HepG2 (cell line): ENCODE data around the gene FBXW12. TPM values are rescaled to one million over a fixed set of nuclear protein-coding genes. Genes with fewer than 3 reads are reported as not detected.

Experiments used
- ATAC-seq: fragments of 200-7000 bp; cut with Tn5 transposase; 3 replicates; pipeline ENCODE4 v1.9.1; 2020; ENCODE audit warnings: mild to moderate bottlenecking, moderate library complexity
- BruUV-seq: library from RNA; stranded (reverse); fragments of 400-500 nt; replicated peaks from 2 replicates; lab custom pipeline; 2021; lab: Mats Ljungman, UMichigan
- CTCF ChIA-PET: fragments of 300-600 bp; formaldehyde crosslinking; extraction: SDS; loops from one replicate; lab custom pipeline; 2021; ENCODE audit warnings: low total read pairs, inconsistent platforms, low intra/inter-chr PET ratio; lab: Yijun Ruan, JAX
- POLR2A ChIA-PET: fragments of 350-600 bp; sonication (Branson Sonifier 250); formaldehyde crosslinking; loops from one replicate; lab custom pipeline; 2020; ENCODE audit warnings: antibody characterized with exemption, inconsistent platforms; lab: Yijun Ruan, JAX
- DNase-seq: peaks from one replicate; pipeline ENCODE4 v3.0.0-alpha.2; 2015; ENCODE audit warnings: low spot score
- FAIRE-seq: peaks from 3 replicates; lab custom pipeline; 2011; peaks lifted over from hg19 to GRCh38; lab: Jason Lieb, UNC
- H2AFZ ChIP-seq: one replicate; pipeline ENCODE4 v1.6.1; 2011; ENCODE audit warnings: low read length, inconsistent platforms
- H3K27ac ChIP-seq: fragments of 300-600 bp; 3 replicates; pipeline ENCODE4 v1.8.0; 2011; ENCODE audit warnings: mixed run types, mild to moderate bottlenecking, mixed read lengths, low read length, inconsistent platforms; ENCODE audit not compliant: insufficient read depth; ENCODE audit errors: extremely low read length
- H3K27me3 ChIP-seq, 2 experiments: fragments of 200-600 bp in 1 of 2; 2 replicates in 1 of 2; 3 replicates in 1 of 2; pipeline versions ENCODE4 v1.6.0 to v1.8.0; 2011; ENCODE audit warnings: low read length in 2 of 2, mild to moderate bottlenecking in 2 of 2, moderate library complexity in 2 of 2, inconsistent platforms in 1 of 2; ENCODE audit not compliant: insufficient read depth in 2 of 2, control insufficient read depth in 1 of 2
- H3K36me3 ChIP-seq, 2 experiments: fragments of 200-600 bp in 1 of 2; replicated peaks in 1 of 2; 2 replicates in 1 of 2; 3 replicates in 1 of 2; pipeline versions ENCODE4 v1.5.1 to v1.8.0; 2011; ENCODE audit warnings: low read length in 2 of 2, inconsistent platforms in 1 of 2; ENCODE audit not compliant: insufficient read depth in 2 of 2, control insufficient read depth in 1 of 2
- H3K4me1 ChIP-seq: 2 replicates; pipeline ENCODE4 v1.5.1; 2012; ENCODE audit warnings: low read length, inconsistent platforms; ENCODE audit not compliant: insufficient read depth
- H3K4me2 ChIP-seq: 2 replicates; pipeline ENCODE4 v1.6.0; 2011; ENCODE audit warnings: low read depth, low read length, inconsistent platforms
- H3K4me3 ChIP-seq, 3 experiments: fragments of 200-600 bp in 1 of 3; sonication (generic), shearing (Covaris generic) in 1 of 3; replicated peaks in 1 of 3; 2 replicates each; pipeline ENCODE4 v1.5.1; 2011 to 2016; ENCODE audit warnings: low read length in 3 of 3, inconsistent platforms in 2 of 3, low read depth in 2 of 3, mild to moderate bottlenecking in 2 of 3, control low read depth in 1 of 3, mixed read lengths in 1 of 3; ENCODE audit not compliant: insufficient read depth in 1 of 3
- H3K79me2 ChIP-seq: one replicate; pipeline ENCODE4 v1.6.1; 2011; ENCODE audit warnings: low read length, inconsistent platforms; ENCODE audit not compliant: insufficient read depth
- H3K9ac ChIP-seq: 2 replicates; pipeline ENCODE4 v1.6.0; 2011; ENCODE audit warnings: mild to moderate bottlenecking, low read depth, low read length, inconsistent platforms; ENCODE audit not compliant: insufficient read depth
- H3K9me3 ChIP-seq: 2 replicates; pipeline ENCODE4 v1.5.1; 2012; ENCODE audit warnings: mild to moderate bottlenecking, low read length
- H4K20me1 ChIP-seq: 2 replicates; pipeline ENCODE4 v1.6.0; 2011; ENCODE audit warnings: inconsistent platforms, mild to moderate bottlenecking, low read length, moderate library complexity; ENCODE audit not compliant: insufficient read depth
- CHCHD3 ChIP-seq: sonication (generic); formaldehyde crosslinking; IDR thresholded peaks from 2 replicates; pipeline ENCODE4 v1.8.0; 2022; ENCODE audit warnings: mild to moderate bottlenecking, missing genetic modification reagents, moderate library complexity
- HMG20A ChIP-seq: IDR thresholded peaks from 2 replicates; pipeline ENCODE4 v1.6.1; 2016; ENCODE audit warnings: borderline replicate concordance
- NR3C1 ChIP-seq: sonication (generic); formaldehyde crosslinking; IDR thresholded peaks from 2 replicates; pipeline ENCODE4 v1.4.0; 2020; ENCODE audit warnings: missing genetic modification reagents
- PAX8 ChIP-seq: sonication (generic); formaldehyde crosslinking; IDR thresholded peaks from 2 replicates; pipeline ENCODE4 v1.8.0; 2022; ENCODE audit warnings: mild to moderate bottlenecking, missing genetic modification reagents, borderline replicate concordance
- ZFP82 ChIP-seq: sonication (generic); formaldehyde crosslinking; IDR thresholded peaks from 2 replicates; pipeline ENCODE4 v1.5.1; 2020; ENCODE audit warnings: mild to moderate bottlenecking, missing genetic modification reagents, borderline replicate concordance
- ZNF552 ChIP-seq: sonication (generic); formaldehyde crosslinking; IDR thresholded peaks from 2 replicates; pipeline ENCODE4 v1.9.0; 2022; ENCODE audit warnings: missing genetic modification reagents, mild to moderate bottlenecking, borderline replicate concordance
- ZNF766 ChIP-seq: sonication (generic); formaldehyde crosslinking; IDR thresholded peaks from 2 replicates; pipeline ENCODE4 v1.5.0; 2020; ENCODE audit warnings: missing genetic modification reagents, borderline replicate concordance
- ZNF781 ChIP-seq: sonication (generic); formaldehyde crosslinking; IDR thresholded peaks from 2 replicates; pipeline ENCODE4 v1.5.1; 2020; ENCODE audit warnings: borderline replicate concordance, mild to moderate bottlenecking, missing genetic modification reagents; ENCODE audit errors: not compliant biosample characterization
- ZSCAN29 ChIP-seq: sonication (generic); formaldehyde crosslinking; conservative IDR thresholded peaks from 2 replicates; pipeline ENCODE4 v1.4.0; 2020; ENCODE audit warnings: mild to moderate bottlenecking, missing genetic modification reagents
- WGBS: methylation state at CpG from one replicate; pipeline ENCODE4 v1.1.6; 2017; ENCODE audit warnings: low lambda C conversion rate; 5-methylcytosine and 5-hydroxymethylcytosine counted together
- in situ Hi-C: cut with HindIII; loops from 2 replicates; pipeline ENCODE4 v1.10.0; 2017; ENCODE audit warnings: low pct_unique_long_range_greater_than_20kb; ENCODE audit not compliant: extremely low pct_ligation_motif_present
- intact Hi-C: fragments of 100-400 bp; cut with micrococcal nuclease; formaldehyde crosslinking; loops from one replicate; pipeline ENCODE4 v1.10.0; 2022; ENCODE audit not compliant: unreplicated experiment
- polyA plus RNA-seq, 8 experiments: library from polyadenylated mRNA; depleted of rRNA in 3 of 8; stranded (reverse) in 7 of 8; unstranded in 1 of 8; fragments of >200 nt; fragmentation: Illumina TruSeq in 4 of 8; extraction: Trizol in 4 of 8; gene quantifications; 2 replicates each; pipeline versions ENCODE4 v1.2.1 to v1.2.3, GENCODE V29; 2011 to 2016; ENCODE audit warnings: low read depth in 4 of 8, missing spikeins in 1 of 8, mixed read lengths in 1 of 8; ENCODE audit not compliant: insufficient read depth in 1 of 8
- total RNA-seq, 5 experiments: library from RNA; depleted of rRNA; stranded (reverse); fragments of >200 nt; fragmentation: Illumina TruSeq; extraction: Trizol; gene quantifications; 2 replicates each; pipeline ENCODE4 v1.2.3, GENCODE V29; 2016; ENCODE audit warnings: low read depth in 1 of 5
- TF ChIP-seq, protein P1 (sequence below): sonication (generic); formaldehyde crosslinking; IDR thresholded peaks from 2 replicates; pipeline ENCODE4 v1.4.0; 2020; ENCODE audit warnings: missing genetic modification reagents
- TF ChIP-seq, protein P2 (sequence below): sonication (generic); formaldehyde crosslinking; IDR thresholded peaks from 2 replicates; pipeline ENCODE4 v1.4.0; 2020; ENCODE audit warnings: missing genetic modification reagents, mild to moderate bottlenecking, borderline replicate concordance
- TF ChIP-seq, protein P3 (sequence below): sonication (generic); formaldehyde crosslinking; IDR thresholded peaks from 2 replicates; pipeline ENCODE4 v1.4.0; 2020; ENCODE audit warnings: mild to moderate bottlenecking, missing genetic modification reagents

The FBXW12 gene
- total and polyA plus RNA-seq, 2 of the 13 experiments (the other 11 are each of a cell fraction or from before 2014, with no cell fraction given), result not detected

DNA sequence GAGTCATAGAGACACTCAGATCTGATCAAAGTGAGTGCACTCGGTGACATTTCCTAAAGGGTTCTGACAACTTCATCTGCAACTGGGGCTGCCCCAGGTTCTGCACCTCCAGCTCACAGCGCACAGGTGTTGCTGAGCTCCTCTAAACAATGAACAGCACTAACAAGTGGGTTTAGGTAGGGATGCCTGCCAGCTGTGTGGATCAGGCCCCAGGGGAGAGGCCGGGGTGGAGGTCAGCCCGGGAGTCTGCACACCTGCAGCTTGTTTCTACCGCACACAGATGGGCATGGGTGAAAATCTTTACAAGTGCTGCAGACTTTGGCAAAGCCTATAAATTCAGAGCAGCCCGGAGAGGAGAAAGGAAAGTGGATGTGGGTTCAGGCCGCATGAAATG, 355 bp downstream of the FBXW12 start:
- Histone ChIP-seq H3K4me3 (no peak overlapping the region), H4K20me1 (no peaks in the 10 kb centered on the region), H3K27me3 (peaks cover 0 to 29% of the 10 kb centered on the region in 2 experiments; a peak in 2 of 5 replicates), H3K9me3 (no peaks in the 10 kb centered on the region), H3K4me2 (no peak overlapping the region), H3K36me3 (no peaks in the 10 kb centered on the region), H2AFZ (no peak overlapping the region), H3K4me1 (peaks cover 9% of the 10 kb centered on the region; the same call in 1 of the 2 replicates), H3K9ac (no peak overlapping the region), H3K79me2 (no peaks in the 10 kb centered on the region), H3K27ac (no peak overlapping the region)
- in situ Hi-C loops, result no loop called here
- intact Hi-C loops, result no loop called here
- POLR2A ChIA-PET, result no interaction called here
- CTCF ChIA-PET, result no interaction called here
- TF ChIP-seq, protein P1, sequence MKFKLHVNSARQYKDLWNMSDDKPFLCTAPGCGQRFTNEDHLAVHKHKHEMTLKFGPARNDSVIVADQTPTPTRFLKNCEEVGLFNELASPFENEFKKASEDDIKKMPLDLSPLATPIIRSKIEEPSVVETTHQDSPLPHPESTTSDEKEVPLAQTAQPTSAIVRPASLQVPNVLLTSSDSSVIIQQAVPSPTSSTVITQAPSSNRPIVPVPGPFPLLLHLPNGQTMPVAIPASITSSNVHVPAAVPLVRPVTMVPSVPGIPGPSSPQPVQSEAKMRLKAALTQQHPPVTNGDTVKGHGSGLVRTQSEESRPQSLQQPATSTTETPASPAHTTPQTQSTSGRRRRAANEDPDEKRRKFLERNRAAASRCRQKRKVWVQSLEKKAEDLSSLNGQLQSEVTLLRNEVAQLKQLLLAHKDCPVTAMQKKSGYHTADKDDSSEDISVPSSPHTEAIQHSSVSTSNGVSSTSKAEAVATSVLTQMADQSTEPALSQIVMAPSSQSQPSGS (CRISPR knock-in tag), result no peak
- TF ChIP-seq HMG20A (CRISPR knock-in tag), result no peak
- no peak for TF ChIP-seq ZNF781 (CRISPR knock-in tag)
- TF ChIP-seq CHCHD3, result no peak
- no peak for TF ChIP-seq ZFP82 (CRISPR knock-in tag)
- TF ChIP-seq, protein P2, sequence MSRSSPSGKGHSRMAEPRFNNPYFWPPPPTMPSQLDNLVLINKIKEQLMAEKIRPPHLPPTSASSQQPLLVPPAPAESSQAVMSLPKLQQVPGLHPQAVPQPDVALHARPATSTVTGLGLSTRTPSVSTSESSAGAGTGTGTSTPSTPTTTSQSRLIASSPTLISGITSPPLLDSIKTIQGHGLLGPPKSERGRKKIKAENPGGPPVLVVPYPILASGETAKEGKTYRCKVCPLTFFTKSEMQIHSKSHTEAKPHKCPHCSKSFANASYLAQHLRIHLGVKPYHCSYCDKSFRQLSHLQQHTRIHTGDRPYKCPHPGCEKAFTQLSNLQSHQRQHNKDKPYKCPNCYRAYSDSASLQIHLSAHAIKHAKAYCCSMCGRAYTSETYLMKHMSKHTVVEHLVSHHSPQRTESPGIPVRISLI (CRISPR knock-in tag), result no peak
- TF ChIP-seq NR3C1, result no peak
- TF ChIP-seq ZNF552 (CRISPR knock-in tag), result no peak
- TF ChIP-seq, protein P3, sequence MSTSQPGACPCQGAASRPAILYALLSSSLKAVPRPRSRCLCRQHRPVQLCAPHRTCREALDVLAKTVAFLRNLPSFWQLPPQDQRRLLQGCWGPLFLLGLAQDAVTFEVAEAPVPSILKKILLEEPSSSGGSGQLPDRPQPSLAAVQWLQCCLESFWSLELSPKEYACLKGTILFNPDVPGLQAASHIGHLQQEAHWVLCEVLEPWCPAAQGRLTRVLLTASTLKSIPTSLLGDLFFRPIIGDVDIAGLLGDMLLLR (CRISPR knock-in tag), result no peak
- TF ChIP-seq ZSCAN29 (CRISPR knock-in tag), result no peak
- no peak for TF ChIP-seq PAX8
- TF ChIP-seq ZNF766 (CRISPR knock-in tag), result no peak
- ATAC-seq (peak; percentile 39; the same call in 2 of the 3 replicates), FAIRE-seq (no peak), DNase-seq (no peak)
- 36% methylated on average over 7 of the region's 7 CpGs for WGBS
- BruUV-seq, result no TSS peak
